Activated T-helper 17 cell treated with anti-CD3 and anti-CD28 coated beads, Interleukin-2, amount 50 U/mL, for 72 hours (primary cell): ENCODE measurements around the gene FAM83B. TPM values are rescaled to one million over a fixed set of nuclear protein-coding genes. Genes with fewer than 3 reads are reported as not detected.

Experiments
- ATAC-seq: fragments of 150-1000 bp; cut with Tn5 transposase; replicated peaks from 2 replicates; pipeline ENCODE4 v1.10.0; 2021; ENCODE audit warnings: mild to moderate bottlenecking, moderate library complexity
- H3K27ac Mint-ChIP-seq: one replicate; pipeline ENCODE4 v1.8.0; 2022; ENCODE audit warnings: mixed read lengths
- H3K27me3 Mint-ChIP-seq: one replicate; pipeline ENCODE4 v1.8.0; 2022; ENCODE audit warnings: mixed read lengths
- H3K36me3 Mint-ChIP-seq: one replicate; pipeline ENCODE4 v1.8.0; 2022; ENCODE audit warnings: low read depth, mild to moderate bottlenecking, mixed read lengths
- H3K4me1 Mint-ChIP-seq: one replicate; pipeline ENCODE4 v1.8.0; 2022; ENCODE audit warnings: mixed read lengths
- H3K4me3 Mint-ChIP-seq: one replicate; pipeline ENCODE4 v1.8.0; 2022; ENCODE audit warnings: mild to moderate bottlenecking, mixed read lengths
- H3K9me3 Mint-ChIP-seq: one replicate; pipeline ENCODE4 v1.8.0; 2022; ENCODE audit warnings: mixed read lengths
- total RNA-seq, 2 donors: library from RNA; stranded (reverse); gene quantifications; one replicate each; pipeline ENCODE4 v1.2.3, GENCODE V29; 2022

Gene FAM83B
- total RNA-seq, 2 donors from 2014 or later = not detected

DNA sequence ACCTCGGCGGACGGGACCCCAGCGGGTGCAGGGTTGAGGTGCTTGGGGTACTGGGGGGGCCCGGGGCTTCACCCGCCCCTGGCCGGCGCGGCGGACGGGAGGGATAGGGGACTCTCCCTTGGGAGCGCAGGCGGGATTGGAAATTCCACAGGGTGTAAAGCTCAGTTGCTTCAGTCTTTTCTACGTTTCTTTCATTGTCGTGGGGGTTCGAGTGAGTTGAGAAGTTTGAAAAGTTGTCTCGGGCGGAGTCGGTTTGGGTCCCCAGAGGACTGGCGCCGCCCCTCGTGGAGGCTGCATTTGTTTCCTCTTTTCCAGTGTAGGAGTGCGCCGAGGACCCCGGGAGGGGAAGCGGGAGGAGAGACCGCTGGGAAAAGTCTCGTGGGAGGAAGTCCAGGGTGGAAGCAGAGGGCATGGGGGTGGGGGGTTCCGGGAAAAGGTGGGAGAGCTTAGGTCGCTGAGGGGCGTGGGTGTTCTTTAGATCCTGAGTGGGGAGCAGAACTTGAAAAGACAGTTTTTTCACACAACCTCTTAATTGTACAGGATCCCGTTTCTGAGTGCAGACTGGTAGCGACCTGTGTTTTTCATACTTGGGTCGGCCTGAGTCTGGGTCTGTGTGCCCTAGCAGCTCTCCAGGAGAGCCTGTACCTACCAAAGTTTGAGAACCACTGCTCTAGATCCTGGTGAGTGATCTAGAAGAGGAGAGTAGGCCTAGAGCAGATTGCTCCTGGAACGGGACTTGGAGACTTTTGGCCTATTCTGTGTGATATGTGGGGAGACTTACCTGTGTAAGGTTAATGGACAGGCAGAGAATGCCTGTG lies 495 bp downstream of the FAM83B start:
- Mint-ChIP-seq H3K4me3 (no peak overlapping the region), H3K4me1 (no peaks in the 10 kb centered on the region)

DNA sequence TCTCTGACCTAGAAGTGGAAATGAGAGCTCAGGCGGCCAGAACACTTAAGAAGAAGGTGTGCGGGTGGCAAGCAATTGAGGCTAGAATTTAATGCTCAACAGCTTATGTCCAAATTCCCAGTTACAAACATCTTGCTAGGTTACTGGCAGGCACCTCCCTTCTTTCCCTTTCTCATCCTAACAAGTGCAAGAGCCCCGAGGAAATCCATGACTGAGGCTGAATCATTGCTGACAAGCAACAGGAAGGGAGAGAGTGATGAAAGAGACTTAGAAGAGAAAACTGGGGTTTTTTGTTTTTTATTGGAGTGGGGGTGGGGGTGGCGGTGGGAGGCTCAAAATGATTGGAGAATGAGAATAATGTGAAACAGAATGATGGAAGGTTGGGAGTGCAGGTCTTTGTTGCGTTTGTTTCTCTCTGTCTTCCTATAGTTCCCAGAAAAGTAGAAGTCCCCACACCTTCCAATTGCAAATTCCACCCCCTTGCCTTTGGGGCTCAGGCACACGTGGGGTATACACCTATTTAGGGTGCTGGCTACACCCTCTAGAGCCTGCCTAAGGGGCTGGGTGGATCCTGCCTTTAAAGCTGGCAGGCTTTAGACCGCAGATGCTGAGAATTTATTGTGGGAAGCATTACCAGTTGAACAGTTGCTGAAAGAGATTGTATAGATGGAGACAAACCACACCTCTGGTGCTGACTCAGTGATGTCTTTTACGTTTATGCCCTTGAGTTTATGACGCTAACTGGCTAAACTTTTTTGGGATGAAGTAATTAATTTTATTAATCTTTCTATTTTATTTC lies 1.4 kb downstream of the FAM83B start:
- Mint-ChIP-seq H3K36me3 (no peaks in the 10 kb centered on the region), H3K4me3 (no peak overlapping the region), H3K4me1 (no peaks in the 10 kb centered on the region), H3K27me3 (peaks cover 12% of the 10 kb centered on the region), H3K27ac (no peak overlapping the region), H3K9me3 (peaks cover 4% of the 10 kb centered on the region)
- ATAC-seq = no peak

More for the DNA sequence above, 495 bp downstream of the FAM83B start:
- peaks cover 4% of the 10 kb centered on the region for H3K9me3 Mint-ChIP-seq
- no peak overlapping the region for H3K27ac Mint-ChIP-seq
- no peaks in the 10 kb centered on the region for H3K36me3 Mint-ChIP-seq
- ATAC-seq = no peak
- peaks cover 12% of the 10 kb centered on the region for H3K27me3 Mint-ChIP-seq

DNA sequence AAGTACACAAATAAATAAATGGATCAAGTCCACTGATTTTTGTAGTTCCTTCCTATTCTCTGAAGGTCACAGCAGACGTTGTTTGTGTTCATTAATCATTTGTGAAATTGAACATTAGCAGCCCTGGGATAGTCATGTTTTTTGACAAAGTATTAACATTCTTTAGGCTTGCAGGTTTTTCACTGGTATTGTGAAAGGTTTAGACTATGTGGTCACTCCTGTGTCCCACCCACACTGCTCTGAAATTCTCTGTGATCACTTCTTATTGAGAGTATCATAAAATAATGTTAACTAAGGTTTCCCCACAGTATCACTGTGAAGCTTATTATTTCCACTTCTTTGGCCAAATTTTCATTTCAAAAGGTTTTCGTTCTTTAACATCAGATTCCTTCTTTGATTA lies 3.5 kb downstream of the FAM83B start:
- Mint-ChIP-seq H3K36me3 (no peaks in the 10 kb centered on the region), H3K4me3 (no peak overlapping the region)
- ATAC-seq = no peak

DNA sequence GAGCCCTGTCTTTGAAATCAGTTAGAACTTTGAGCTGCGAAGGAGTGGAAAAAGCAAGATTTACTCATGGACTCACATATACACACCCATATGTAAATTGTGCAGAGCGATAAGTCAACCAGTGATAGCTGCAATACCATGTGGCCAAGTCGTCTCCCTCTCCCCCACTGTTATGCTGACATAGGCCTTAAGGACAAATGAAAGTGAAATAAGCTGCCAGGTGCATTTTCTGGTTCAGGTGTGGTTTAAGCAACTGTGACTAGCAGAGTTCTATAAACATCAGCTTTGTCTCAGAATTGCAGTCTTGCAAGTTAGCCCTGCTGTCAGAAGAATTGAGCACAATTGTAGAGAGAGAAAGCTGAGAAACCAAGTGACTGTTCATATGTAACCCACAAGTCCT lies 9.6 kb downstream of the FAM83B start:
- no peak overlapping the region for H3K27ac Mint-ChIP-seq

More for the DNA sequence above, 3.5 kb downstream of the FAM83B start:
- Mint-ChIP-seq H3K4me1 (no peaks in the 10 kb centered on the region), H3K27me3 (peaks cover 12% of the 10 kb centered on the region), H3K27ac (no peak overlapping the region), H3K9me3 (peaks cover under 1% of the 10 kb centered on the region)

DNA sequence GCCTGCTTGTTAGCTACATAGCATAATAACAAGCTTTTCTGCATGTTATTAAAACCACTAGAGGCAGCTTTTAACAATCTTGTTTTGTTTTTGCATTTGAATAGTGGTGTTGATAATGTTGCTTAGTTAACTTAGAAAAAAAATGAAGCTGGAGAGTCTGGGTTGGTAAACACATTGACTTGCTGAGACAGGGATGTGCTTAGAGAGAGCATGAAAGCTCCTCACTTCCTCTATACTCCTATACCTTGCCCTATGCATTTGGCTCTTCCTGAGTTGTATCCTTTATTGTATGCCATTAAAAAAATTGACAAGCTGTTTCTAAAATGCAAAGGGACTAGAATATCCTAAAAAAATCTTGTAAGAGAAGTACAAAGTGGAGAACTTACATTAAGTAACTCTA lies 13.6 kb downstream of the FAM83B start:
- Mint-ChIP-seq H3K36me3 (no peaks in the 10 kb centered on the region), H3K9me3 (peaks cover 7% of the 10 kb centered on the region), H3K4me1 (no peaks in the 10 kb centered on the region), H3K4me3 (no peak overlapping the region), H3K27ac (no peak overlapping the region), H3K27me3 (no peaks in the 10 kb centered on the region)
- ATAC-seq = no peak

More for the DNA sequence above, 9.6 kb downstream of the FAM83B start:
- Mint-ChIP-seq H3K4me3 (no peak overlapping the region), H3K36me3 (no peaks in the 10 kb centered on the region), H3K27me3 (no peaks in the 10 kb centered on the region), H3K9me3 (peaks cover 4% of the 10 kb centered on the region), H3K4me1 (no peaks in the 10 kb centered on the region)
- no peak for ATAC-seq

DNA sequence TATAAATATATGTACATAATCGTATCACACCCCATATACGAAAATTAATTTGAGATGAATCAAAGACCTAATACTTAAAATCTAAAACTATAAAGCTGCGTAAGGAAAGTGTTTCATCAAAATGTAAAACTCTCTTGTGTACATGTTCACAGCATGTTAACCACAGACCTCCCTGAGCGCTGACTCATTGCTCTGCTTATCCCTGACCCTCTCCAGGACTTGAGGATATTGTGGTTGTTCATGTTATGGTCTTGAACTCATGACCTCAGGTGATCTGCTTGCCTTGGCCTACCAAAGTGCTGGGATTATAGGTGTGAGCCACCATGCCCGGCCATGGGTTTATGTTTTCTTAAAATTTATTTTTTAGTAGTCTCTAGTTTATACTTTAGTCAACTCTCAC lies 14.2 kb downstream of the FAM83B start:
- no peaks in the 10 kb centered on the region for H3K4me1 Mint-ChIP-seq
- no peak overlapping the region for H3K27ac Mint-ChIP-seq
- no peak for ATAC-seq
- H3K9me3 Mint-ChIP-seq = peaks cover 7% of the 10 kb centered on the region
- no peaks in the 10 kb centered on the region for H3K36me3 Mint-ChIP-seq
- H3K4me3 Mint-ChIP-seq = no peak overlapping the region
- no peaks in the 10 kb centered on the region for H3K27me3 Mint-ChIP-seq

DNA sequence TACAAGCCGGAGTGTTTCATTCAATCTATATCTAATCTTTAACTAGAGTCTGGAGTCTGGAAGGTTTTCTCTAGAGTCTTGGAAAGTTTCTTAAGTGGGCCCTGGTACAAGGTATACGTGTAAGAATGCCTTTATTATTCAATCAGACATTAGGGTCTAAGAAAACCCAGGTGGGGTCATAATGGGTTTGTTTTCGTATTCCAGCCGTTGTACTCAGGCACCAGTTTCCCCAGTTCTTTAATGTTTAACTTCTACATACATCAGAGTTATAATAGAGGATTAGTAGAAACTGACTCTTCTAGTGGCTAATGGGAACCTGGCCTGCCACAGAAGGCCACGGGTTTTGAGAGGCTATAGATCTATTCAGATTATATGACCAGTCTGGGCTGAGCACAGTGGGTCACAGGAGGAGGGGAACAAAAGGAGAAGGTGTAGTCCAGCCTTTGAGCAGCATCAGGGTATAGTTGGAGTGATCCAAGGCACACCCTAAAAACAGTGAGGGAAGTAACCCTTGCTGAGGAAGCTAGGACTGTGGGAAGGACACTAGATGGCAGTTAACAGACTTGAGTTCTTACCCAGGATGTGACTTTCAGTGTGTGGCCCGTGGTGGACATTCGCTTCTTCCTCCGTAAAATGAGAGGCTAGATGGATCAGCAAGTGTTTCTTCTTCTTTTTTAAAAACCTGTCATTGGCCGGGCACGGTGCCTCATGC lies 15.5 kb downstream of the FAM83B start:
- no peak for ATAC-seq
- H3K27me3 Mint-ChIP-seq = no peaks in the 10 kb centered on the region
- no peak overlapping the region for H3K4me3 Mint-ChIP-seq
- no peak overlapping the region for H3K27ac Mint-ChIP-seq
- H3K9me3 Mint-ChIP-seq = peaks cover 7% of the 10 kb centered on the region
- no peaks in the 10 kb centered on the region for H3K4me1 Mint-ChIP-seq
- H3K36me3 Mint-ChIP-seq = no peaks in the 10 kb centered on the region

DNA sequence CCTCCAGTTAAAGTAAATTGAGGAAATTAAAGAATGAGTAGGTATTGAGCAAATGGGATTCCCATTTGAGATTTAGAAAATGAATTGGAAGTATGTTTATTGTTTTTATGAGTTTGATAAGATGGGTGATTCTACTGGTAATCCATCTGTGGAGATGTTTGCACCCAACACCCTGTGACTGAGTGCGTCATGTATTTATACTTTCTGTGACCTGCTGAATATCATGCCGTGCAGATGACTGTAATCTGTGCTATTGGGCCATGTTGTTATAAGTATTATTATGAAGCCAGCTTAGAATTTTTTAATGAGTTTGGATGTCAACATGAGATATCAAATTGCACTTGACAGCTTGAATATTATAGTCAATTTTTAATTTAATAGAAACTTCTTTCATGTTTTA lies 17.7 kb downstream of the FAM83B start:
- Mint-ChIP-seq H3K4me3 (no peak overlapping the region), H3K27me3 (no peaks in the 10 kb centered on the region), H3K27ac (no peak overlapping the region), H3K4me1 (no peaks in the 10 kb centered on the region), H3K36me3 (no peaks in the 10 kb centered on the region), H3K9me3 (peaks cover 7% of the 10 kb centered on the region)
- ATAC-seq = no peak

DNA sequence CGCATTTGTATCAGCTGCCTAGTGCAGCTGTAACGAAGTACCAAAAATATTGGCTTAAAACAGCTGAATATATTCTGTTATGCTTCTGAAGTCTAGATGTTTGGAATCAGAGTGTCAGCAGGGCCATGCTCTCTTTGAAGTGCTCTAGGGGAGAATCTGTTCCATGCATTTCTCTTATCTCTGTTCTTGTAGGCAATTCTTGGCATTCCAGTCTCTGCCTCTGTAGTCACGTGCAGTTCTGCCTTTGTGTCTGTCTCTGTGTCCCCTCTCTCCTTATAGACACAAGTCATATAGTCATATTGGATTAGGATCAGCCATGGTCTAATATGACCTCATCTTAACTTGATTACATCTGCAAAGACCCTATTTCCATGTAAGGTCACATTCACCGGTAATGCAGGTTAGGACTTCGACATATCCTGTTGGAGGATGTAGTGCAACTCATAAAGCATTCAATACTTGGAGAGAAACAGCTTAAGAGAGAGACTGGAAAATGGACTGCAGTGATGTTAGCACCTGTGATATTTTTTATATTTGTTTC lies 18.6 kb downstream of the FAM83B start:
- no peaks in the 10 kb centered on the region for H3K36me3 Mint-ChIP-seq
- H3K27ac Mint-ChIP-seq = no peak overlapping the region
- no peaks in the 10 kb centered on the region for H3K4me1 Mint-ChIP-seq
- no peaks in the 10 kb centered on the region for H3K27me3 Mint-ChIP-seq
- H3K4me3 Mint-ChIP-seq = no peak overlapping the region
- H3K9me3 Mint-ChIP-seq = peaks cover 7% of the 10 kb centered on the region
- ATAC-seq = no peak

DNA sequence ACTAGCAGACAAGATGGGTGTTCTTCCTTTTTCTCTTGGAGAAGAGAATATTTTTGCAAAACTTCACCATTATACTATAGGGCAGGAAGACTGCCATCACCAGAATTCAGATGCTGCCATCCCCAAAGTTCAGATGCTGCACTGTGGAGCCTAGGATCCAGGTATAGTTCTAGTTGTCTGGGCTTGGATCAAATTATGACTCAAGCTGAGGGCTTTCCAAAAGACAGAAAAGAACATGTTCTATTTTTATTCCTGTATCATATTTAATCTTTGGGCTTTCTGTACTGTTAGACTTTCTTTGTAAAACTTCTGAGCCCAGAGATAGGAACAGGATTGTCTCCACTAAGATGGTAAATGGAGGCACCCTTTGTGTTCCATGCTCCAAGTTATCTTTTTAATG lies 22.0 kb downstream of the FAM83B start:
- no peak for ATAC-seq
- Mint-ChIP-seq H3K27me3 (no peaks in the 10 kb centered on the region), H3K4me3 (no peak overlapping the region), H3K36me3 (no peaks in the 10 kb centered on the region), H3K9me3 (no peaks in the 10 kb centered on the region), H3K27ac (no peak overlapping the region), H3K4me1 (no peaks in the 10 kb centered on the region)

DNA sequence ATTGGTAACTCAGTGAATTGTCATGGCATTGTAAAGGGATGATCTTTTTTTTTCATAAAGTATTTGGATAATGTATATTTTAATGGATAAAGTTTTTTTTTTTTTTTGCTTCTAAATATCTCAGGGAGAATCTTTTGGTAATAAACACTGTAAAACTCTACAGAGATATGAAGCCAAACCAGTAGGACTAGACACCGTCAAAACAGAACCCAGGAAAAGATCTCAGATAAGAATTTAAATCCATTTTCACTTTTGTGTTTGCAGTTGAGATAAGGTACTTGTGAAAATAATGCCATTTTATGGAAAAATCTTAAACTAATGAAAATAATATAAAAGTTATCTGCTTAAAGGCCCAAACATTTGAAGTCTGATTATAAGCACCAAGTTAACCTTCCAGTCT lies 27.0 kb downstream of the FAM83B start:
- no peaks in the 10 kb centered on the region for H3K36me3 Mint-ChIP-seq
- H3K4me3 Mint-ChIP-seq = no peak overlapping the region
- no peaks in the 10 kb centered on the region for H3K27me3 Mint-ChIP-seq
- H3K4me1 Mint-ChIP-seq = no peaks in the 10 kb centered on the region
- H3K27ac Mint-ChIP-seq = no peak overlapping the region
- peaks cover 3% of the 10 kb centered on the region for H3K9me3 Mint-ChIP-seq
- no peak for ATAC-seq

DNA sequence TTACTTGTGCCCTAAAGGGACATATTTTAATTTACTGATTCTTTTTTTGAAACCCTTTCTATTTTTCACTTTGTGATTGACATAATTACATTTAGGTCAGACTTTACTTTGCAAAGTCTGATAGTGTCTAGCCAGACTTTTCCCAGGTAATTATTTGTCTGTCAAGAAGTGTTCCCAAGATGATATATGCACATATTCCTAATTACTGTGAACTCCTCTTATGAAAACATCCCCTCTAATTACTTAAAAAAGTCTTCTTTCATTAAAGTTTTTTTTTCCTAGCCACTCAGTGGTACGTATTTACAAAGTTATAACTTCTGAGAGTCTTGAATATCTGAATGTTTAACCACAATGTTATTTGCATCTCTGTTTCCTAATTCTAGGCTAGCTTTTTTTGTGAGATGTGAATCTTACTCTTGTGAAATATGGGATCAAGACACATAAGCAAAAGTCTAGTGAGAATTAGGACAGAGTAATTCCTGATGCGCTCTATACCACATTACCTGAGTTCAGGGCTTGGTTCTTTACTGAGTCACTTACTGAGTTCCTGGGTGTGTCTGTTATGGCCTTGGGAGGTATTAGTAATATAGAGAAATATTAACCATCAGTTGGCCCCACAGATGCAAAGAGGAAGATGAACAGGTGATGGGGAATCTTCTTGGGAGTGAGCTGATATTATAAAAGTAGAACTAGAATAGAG lies 27.9 kb downstream of the FAM83B start:
- H3K27me3 Mint-ChIP-seq = no peaks in the 10 kb centered on the region
- H3K4me3 Mint-ChIP-seq = no peak overlapping the region
- H3K4me1 Mint-ChIP-seq = no peaks in the 10 kb centered on the region
- no peaks in the 10 kb centered on the region for H3K36me3 Mint-ChIP-seq
- H3K27ac Mint-ChIP-seq = no peak overlapping the region
- ATAC-seq = no peak
- peaks cover 3% of the 10 kb centered on the region for H3K9me3 Mint-ChIP-seq

DNA sequence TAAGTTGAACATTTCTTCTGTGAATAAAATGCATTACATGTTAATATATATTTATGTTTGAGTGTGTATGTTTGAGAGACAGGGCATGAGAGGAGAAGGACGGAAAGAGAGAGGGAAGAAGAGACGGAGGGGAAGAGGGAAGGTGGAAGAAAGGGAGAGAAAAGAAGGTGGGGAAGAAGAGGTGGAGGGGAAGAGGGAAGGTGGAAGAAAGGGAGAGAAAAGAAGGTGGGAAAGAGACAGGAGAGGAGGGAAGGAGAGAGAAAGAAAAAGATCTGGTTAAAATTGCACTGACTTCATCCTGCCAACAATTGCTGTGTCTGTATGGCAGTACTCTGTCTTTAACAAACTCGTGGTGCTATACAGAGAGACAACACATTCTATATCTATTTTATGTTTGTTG lies 29.0 kb downstream of the FAM83B start:
- no peak overlapping the region for H3K4me3 Mint-ChIP-seq
- H3K9me3 Mint-ChIP-seq = peaks cover 3% of the 10 kb centered on the region
- no peak for ATAC-seq
- no peaks in the 10 kb centered on the region for H3K27me3 Mint-ChIP-seq
- H3K36me3 Mint-ChIP-seq = no peaks in the 10 kb centered on the region
- no peak overlapping the region for H3K27ac Mint-ChIP-seq
- no peaks in the 10 kb centered on the region for H3K4me1 Mint-ChIP-seq

DNA sequence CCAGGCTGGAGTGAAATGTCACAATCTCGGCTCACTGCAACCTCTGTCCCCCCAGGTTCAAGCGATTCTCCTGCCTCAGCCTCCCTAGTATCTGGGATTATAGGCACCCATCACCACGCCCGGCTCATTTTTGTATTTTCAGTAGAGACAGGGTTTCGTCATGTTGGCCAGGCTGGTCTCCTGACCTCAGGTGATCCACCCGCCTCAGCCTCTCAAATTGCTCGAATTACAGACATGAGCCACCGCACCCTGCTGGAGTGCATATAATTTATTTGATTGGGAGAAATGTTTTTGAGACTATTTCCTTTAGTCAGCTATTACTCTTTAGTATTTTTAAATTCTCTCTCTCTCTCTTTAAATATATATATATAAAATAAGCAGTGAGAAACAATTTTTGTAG lies 29.8 kb downstream of the FAM83B start:
- peaks cover 3% of the 10 kb centered on the region for H3K9me3 Mint-ChIP-seq
- no peak overlapping the region for H3K27ac Mint-ChIP-seq
- no peak for ATAC-seq
- no peaks in the 10 kb centered on the region for H3K27me3 Mint-ChIP-seq
- H3K4me3 Mint-ChIP-seq = no peak overlapping the region
- no peaks in the 10 kb centered on the region for H3K36me3 Mint-ChIP-seq
- H3K4me1 Mint-ChIP-seq = no peaks in the 10 kb centered on the region
